OCI-LY1 (cell line): ENCODE data around the gene MUC6.

Experiments
- CTCF ChIP-seq: fragments of 200-600 bp; sonication (generic), shearing (Covaris generic); IDR thresholded peaks from 2 replicates; pipeline ENCODE4 v1.5.1; 2017; ENCODE audit warnings: mild to moderate bottlenecking, antibody characterized with exemption, low read length, moderate library complexity, mixed read lengths
- EZH2 ChIP-seq: fragments of 200-600 bp; sonication (generic), shearing (Covaris generic); IDR thresholded peaks from 2 replicates; pipeline ENCODE4 v1.8.0; 2017; ENCODE audit warnings: borderline replicate concordance, mixed run types, mild to moderate bottlenecking, antibody characterized with exemption, low read length, moderate library complexity, mixed read lengths

- no peak for TF ChIP-seq CTCF
- TF ChIP-seq EZH2, result no peak
Measured at GRCh38 chr11:1000357-1001278, 35.9 kb downstream of the MUC6 start.
